K562 (cell line): ENCODE measurements around the gene AJAP1. TPM values are rescaled to one million over a fixed set of nuclear protein-coding genes. Genes with fewer than 3 reads are reported as not detected.

Source experiments
- ATAC-seq: fragments of 200-7000 bp; cut with Tn5 transposase; 3 replicates; pipeline ENCODE4 v1.9.1; 2020; ENCODE audit warnings: moderate library complexity
- BruUV-seq: library from RNA; stranded (reverse); fragments of 400-500 nt; replicated peaks from 2 replicates; lab custom pipeline; 2021; lab: Mats Ljungman, UMichigan
- CTCF ChIA-PET: fragments of 300-600 bp; formaldehyde crosslinking; extraction: SDS; loops from one replicate; lab custom pipeline; 2021; ENCODE audit warnings: low intra/inter-chr PET ratio; lab: Yijun Ruan, JAX
- POLR2A ChIA-PET: fragments of 300-600, 350-650 bp; sonication (Branson Sonifier 250); formaldehyde crosslinking; extraction: SDS; loops from one replicate; lab custom pipeline; 2021; ENCODE audit warnings: antibody characterized with exemption, inconsistent platforms; lab: Yijun Ruan, JAX
- DNase-seq, 4 experiments: peaks; one replicate each; pipeline versions ENCODE4 v3.0.0 to v3.0.0-alpha.2; 2011 to 2018; ENCODE audit warnings: low spot score in 3 of 4, mixed read lengths in 3 of 4; ENCODE audit errors: extremely low read depth in 1 of 4
- FAIRE-seq: peaks from 2 replicates; lab custom pipeline; 2011; peaks lifted over from hg19 to GRCh38; lab: Jason Lieb, UNC
- H2AFZ ChIP-seq: 2 replicates; pipeline ENCODE4 v1.6.0; 2011; ENCODE audit warnings: low read depth, low read length, control low read depth, inconsistent platforms
- H3K27ac ChIP-seq: fragments of 200-600 bp; 3 replicates; pipeline ENCODE4 v1.8.0; 2011; ENCODE audit warnings: low read depth, mild to moderate bottlenecking, control low read depth, inconsistent platforms, low read length, moderate library complexity, mixed read lengths; ENCODE audit errors: extremely low read depth
- H3K27me3 ChIP-seq, 2 experiments: fragments of 300-600 bp in 1 of 2; 2 replicates in 1 of 2; 3 replicates in 1 of 2; pipeline versions ENCODE4 v1.6.0 to v1.8.0; 2011; ENCODE audit warnings: inconsistent platforms in 2 of 2, low read length in 2 of 2, mild to moderate bottlenecking in 1 of 2, mixed read lengths in 1 of 2, moderate library complexity in 1 of 2; ENCODE audit not compliant: control insufficient read depth in 2 of 2, insufficient read depth in 2 of 2
- H3K36me3 ChIP-seq: fragments of 300-600 bp; 3 replicates; pipeline ENCODE4 v1.8.0; 2011; ENCODE audit warnings: mild to moderate bottlenecking, low read length, inconsistent platforms; ENCODE audit not compliant: control insufficient read depth, insufficient read depth
- H3K4me1 ChIP-seq, 2 experiments: fragments of 200-600 bp in 1 of 2; replicated peaks in 1 of 2; 2 replicates in 1 of 2; 3 replicates in 1 of 2; pipeline versions ENCODE4 v1.5.1 to v1.8.0; 2011; ENCODE audit warnings: inconsistent platforms in 2 of 2, low read length in 2 of 2, mild to moderate bottlenecking in 1 of 2, mixed read lengths in 1 of 2, moderate library complexity in 1 of 2; ENCODE audit not compliant: control insufficient read depth in 2 of 2, insufficient read depth in 2 of 2
- H3K4me2 ChIP-seq: 2 replicates; pipeline ENCODE4 v1.6.1; 2011; ENCODE audit warnings: low read length, control low read depth, inconsistent platforms, mixed read lengths; ENCODE audit not compliant: insufficient read depth
- H3K4me3 ChIP-seq: fragments of 200-600 bp; sonication (generic), shearing (Covaris generic); 2 replicates; pipeline ENCODE4 v1.5.1; 2016; ENCODE audit warnings: control low read depth, inconsistent platforms
- H3K79me2 ChIP-seq: fragments of 200-600 bp; 3 replicates; pipeline ENCODE4 v1.8.0; 2011; ENCODE audit warnings: low read length, inconsistent platforms; ENCODE audit not compliant: control insufficient read depth, insufficient read depth
- H3K9ac ChIP-seq, 2 experiments: 2 replicates each; pipeline versions ENCODE4 v1.6.0 to v1.6.1; 2011; ENCODE audit warnings: low read depth in 2 of 2, low read length in 2 of 2, control low read depth in 1 of 2, inconsistent platforms in 1 of 2, mild to moderate bottlenecking in 1 of 2, mixed read lengths in 1 of 2; ENCODE audit not compliant: insufficient read depth in 1 of 2
- H3K9me1 ChIP-seq: one replicate; pipeline ENCODE4 v1.6.0; 2011; ENCODE audit warnings: inconsistent platforms, mild to moderate bottlenecking, low read length, moderate library complexity; ENCODE audit not compliant: control insufficient read depth, insufficient read depth
- H3K9me3 ChIP-seq: replicated peaks from 2 replicates; pipeline ENCODE4 v1.5.1; 2011; ENCODE audit warnings: low read depth, low read length, inconsistent platforms; ENCODE audit not compliant: control insufficient read depth, insufficient read depth
- H4K20me1 ChIP-seq: replicated peaks from 2 replicates; pipeline ENCODE4 v1.6.1; 2011; ENCODE audit warnings: low read length, inconsistent platforms, mixed read lengths; ENCODE audit not compliant: control insufficient read depth, insufficient read depth
- DPF2 ChIP-seq: fragments of 450-650 bp; IDR thresholded peaks from 2 replicates; pipeline ENCODE4 v1.6.1; 2016
- E2F6 ChIP-seq, 2 experiments: IDR thresholded peaks; 2 replicates each; pipeline ENCODE4 v1.6.1; 2011; ENCODE audit warnings: borderline replicate concordance in 1 of 2, control low read depth in 1 of 2, low read depth in 1 of 2, low read length in 1 of 2, mild to moderate bottlenecking in 1 of 2, mixed read lengths in 1 of 2, moderate library complexity in 1 of 2; ENCODE audit not compliant: insufficient read depth in 1 of 2, insufficient read length in 1 of 2, poor library complexity in 1 of 2, severe bottlenecking in 1 of 2; ENCODE audit errors: extremely low read depth in 1 of 2
- FOSL1 ChIP-seq: fragments of 200-800 bp; sonication (Bioruptor generic); conservative IDR thresholded peaks from 2 replicates; pipeline ENCODE4 v1.6.1; 2016; ENCODE audit warnings: missing genetic modification characterization, missing compliant biosample characterization
- GABPB2 ChIP-seq: fragments of 250-450 bp; sonication (Bioruptor Pico); conservative IDR thresholded peaks from 2 replicates; pipeline ENCODE4 v1.5.1; 2021; ENCODE audit warnings: mild to moderate bottlenecking
- GTF2A2 ChIP-seq: IDR thresholded peaks from 2 replicates; pipeline ENCODE4 v1.6.1; 2016; ENCODE audit warnings: mild to moderate bottlenecking, missing genetic modification characterization, missing compliant biosample characterization
- ID3 ChIP-seq, 2 experiments: fragments of 250-450 bp in 1 of 2; fragments of 450-650 bp in 1 of 2; sonication (Bioruptor Pico) in 1 of 2; IDR thresholded peaks; 2 replicates each; pipeline versions ENCODE4 v1.6.1 to v1.8.0; 2016 to 2021; ENCODE audit warnings: mild to moderate bottlenecking in 2 of 2, moderate library complexity in 2 of 2, missing compliant biosample characterization in 1 of 2, missing genetic modification characterization in 1 of 2
- MAX ChIP-seq: sonication (generic); formaldehyde crosslinking; IDR thresholded peaks from 2 replicates; pipeline ENCODE4 v1.9.0; 2022; ENCODE audit warnings: mild to moderate bottlenecking, missing genetic modification reagents
- OTX1 ChIP-seq: fragments of 450-650 bp; formaldehyde crosslinking; IDR thresholded peaks from 2 replicates; pipeline ENCODE4 v1.4.0; 2022; ENCODE audit warnings: mild to moderate bottlenecking
- PRPF4 ChIP-seq: fragments of 200-400 bp; formaldehyde crosslinking; IDR thresholded peaks from one replicate; pipeline ENCODE4 v1.6.1; 2017; ENCODE audit warnings: low read length, low read depth, mild to moderate bottlenecking; ENCODE audit not compliant: insufficient read depth, poor library complexity, severe bottlenecking
- RAD51 ChIP-seq: fragments of 450-650 bp; IDR thresholded peaks from 2 replicates; pipeline ENCODE4 v1.7.1; 2016; ENCODE audit warnings: low read depth, mild to moderate bottlenecking, borderline replicate concordance
- RBM22 ChIP-seq: fragments of 200-400 bp; formaldehyde crosslinking; IDR thresholded peaks from 2 replicates; pipeline ENCODE4 v1.6.1; 2018; ENCODE audit warnings: low read length, low read depth; ENCODE audit not compliant: poor library complexity, severe bottlenecking
- RHOXF2B ChIP-seq: fragments of 250-450 bp; sonication (Bioruptor Pico); conservative IDR thresholded peaks from 2 replicates; pipeline ENCODE4 v1.5.1; 2021
- TAL1 ChIP-seq: fragments of 450-650 bp; IDR thresholded peaks from 2 replicates; pipeline ENCODE4 v1.6.1; 2016; ENCODE audit warnings: mild to moderate bottlenecking
- ZFPM2 ChIP-seq: fragments of 250-450 bp; sonication (Bioruptor Pico); IDR thresholded peaks from 2 replicates; pipeline ENCODE4 v1.5.1; 2022; ENCODE audit warnings: mild to moderate bottlenecking
- ZNF785 ChIP-seq: fragments of 250-450 bp; sonication (Bioruptor Pico); IDR thresholded peaks from 2 replicates; pipeline ENCODE4 v1.4.0; 2020; ENCODE audit warnings: mild to moderate bottlenecking
- ZSCAN29 ChIP-seq: fragments of 450-650 bp; IDR thresholded peaks from 2 replicates; pipeline ENCODE4 v1.6.1; 2017
- WGBS: fragments of 100-300 bp; shearing (Covaris generic); methylation state at CpG from one replicate; pipeline ENCODE4 v1.1.6; 2016; ENCODE audit warnings: low coverage, mixed read lengths; ENCODE audit not compliant: insufficient coverage; ENCODE audit errors: missing lambda C conversion rate; 5-methylcytosine and 5-hydroxymethylcytosine counted together
- in situ Hi-C: fragments of 300-500 bp; cut with MboI; formaldehyde crosslinking; loops from 4 replicates; pipeline ENCODE4 v1.15.0; 2018; ENCODE audit warnings: inconsistent platforms, mixed read lengths
- intact Hi-C: fragments of 100-400 bp; cut with micrococcal nuclease; formaldehyde crosslinking; loops from 2 replicates; pipeline ENCODE4 v1.14.2; 2022
- polyA plus RNA-seq, 8 experiments: library from polyadenylated mRNA; depleted of rRNA in 4 of 8; stranded (reverse) in 5 of 8; unstranded in 3 of 8; fragments of >200 nt; fragmentation: Nextera tagmentation in 2 of 8; fragmentation: Illumina TruSeq in 1 of 8; extraction: Ambion mirVana in 2 of 8; extraction: Trizol in 1 of 8; gene quantifications; 2 replicates each; pipeline versions ENCODE4 v1.2.1 to v1.2.3, GENCODE V29; 2011 to 2014; ENCODE audit warnings: inconsistent platforms in 1 of 8, missing spikeins in 1 of 8
- total RNA-seq, 7 experiments: library from RNA; depleted of rRNA in 6 of 7; stranded (reverse); fragments of >200 nt in 6 of 7; fragmentation: Illumina TruSeq in 2 of 7; extraction: Trizol in 2 of 7; gene quantifications; 2 replicates each; pipeline versions ENCODE4 v1.2.1 to v1.2.3, GENCODE V29; 2011 to 2021; ENCODE audit warnings: low replicate concordance in 1 of 7
- TF ChIP-seq, protein P1 (sequence below): fragments of 250-450 bp; sonication (Bioruptor Pico); IDR thresholded peaks from 2 replicates; pipeline ENCODE4 v1.4.0; 2020

The AJAP1 gene
- total and polyA plus RNA-seq, 9 of the 15 experiments (the other 6 are each of a cell fraction or from before 2014, with no cell fraction given): not detected

DNA sequence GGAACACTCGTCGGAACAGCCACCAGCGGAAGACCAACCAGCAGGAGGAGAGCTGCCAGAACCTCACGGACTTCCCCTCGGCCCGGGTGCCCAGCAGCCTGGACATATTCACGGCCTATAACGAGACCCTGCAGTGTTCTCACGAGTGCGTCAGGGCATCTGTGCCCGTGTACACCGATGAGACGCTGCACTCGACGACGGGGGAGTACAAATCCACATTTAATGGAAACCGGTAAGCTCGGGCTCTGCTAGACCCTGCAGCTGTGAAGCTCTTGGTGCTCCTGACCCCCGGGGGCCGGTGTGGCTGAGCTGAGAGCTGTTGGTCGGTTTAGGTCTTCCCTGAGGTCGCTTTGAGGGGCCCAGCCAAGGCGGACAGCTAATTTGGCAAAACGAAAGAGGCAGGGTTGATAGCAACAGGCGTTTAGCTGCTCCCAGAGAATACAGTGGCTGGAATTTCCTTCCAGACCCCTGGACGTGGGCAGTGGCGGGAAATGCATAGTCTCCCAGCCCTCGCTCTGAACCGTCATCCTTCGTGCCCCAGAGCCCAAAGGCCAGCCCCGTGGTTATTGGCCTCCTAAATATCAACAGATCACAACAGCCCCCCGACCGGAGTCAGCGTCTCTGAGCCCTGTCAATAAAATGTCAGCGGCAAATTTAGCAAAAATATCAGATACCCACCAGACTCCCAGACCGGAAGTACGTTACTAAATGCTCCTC lies 118.0 kb downstream of the AJAP1 start:
- no peak overlapping the region for H3K4me2 ChIP-seq
- ATAC-seq: no peak
- TF ChIP-seq, protein P1, sequence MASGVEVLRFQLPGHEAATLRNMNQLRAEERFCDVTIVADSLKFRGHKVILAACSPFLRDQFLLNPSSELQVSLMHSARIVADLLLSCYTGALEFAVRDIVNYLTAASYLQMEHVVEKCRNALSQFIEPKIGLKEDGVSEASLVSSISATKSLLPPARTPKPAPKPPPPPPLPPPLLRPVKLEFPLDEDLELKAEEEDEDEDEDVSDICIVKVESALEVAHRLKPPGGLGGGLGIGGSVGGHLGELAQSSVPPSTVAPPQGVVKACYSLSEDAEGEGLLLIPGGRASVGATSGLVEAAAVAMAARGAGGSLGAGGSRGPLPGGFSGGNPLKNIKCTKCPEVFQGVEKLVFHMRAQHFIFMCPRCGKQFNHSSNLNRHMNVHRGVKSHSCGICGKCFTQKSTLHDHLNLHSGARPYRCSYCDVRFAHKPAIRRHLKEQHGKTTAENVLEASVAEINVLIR: no peak
- no peak for TF ChIP-seq MAX (CRISPR knock-in tag)
- TF ChIP-seq RAD51: no peak
- no peak for TF ChIP-seq DPF2
- no peak for TF ChIP-seq GABPB2 (CRISPR knock-in tag)
- TF ChIP-seq ZSCAN29: no peak
- no peak for TF ChIP-seq RBM22
- TF ChIP-seq PRPF4: no peak
- TF ChIP-seq ZFPM2 (CRISPR knock-in tag): no peak
- no peak for TF ChIP-seq GTF2A2 (tag)
- TF ChIP-seq TAL1: no peak
- TF ChIP-seq RHOXF2B (CRISPR knock-in tag): no peak
- no peak for TF ChIP-seq ZNF785
- no peak for TF ChIP-seq OTX1 (CRISPR knock-in tag)
- TF ChIP-seq FOSL1: no peak
- no peak for TF ChIP-seq E2F6 (IDR thresholded peaks at IDR 0.05; ENCODE audit: borderline replicate concordance in 1 of 2, extremely low read depth in 1 of 2, insufficient read depth in 1 of 2, insufficient read length in 1 of 2, low read depth in 1 of 2, low read length in 1 of 2, poor library complexity in 1 of 2, severe bottlenecking in 1 of 2)
- no peak for TF ChIP-seq ID3 (CRISPR knock-in tag; IDR thresholded peaks at IDR 0.05)
- TF ChIP-seq ID3 (tag; IDR thresholded peaks at IDR 0.05): no peak
- no peaks in the 10 kb centered on the region for H3K9me1 ChIP-seq
- H2AFZ ChIP-seq: no peak overlapping the region
- no peaks in the 10 kb centered on the region for H3K79me2 ChIP-seq
- 0 out of 2 replicates have a peak, but pooled peaks cover 3% of the 10 kb centered on the region for H4K20me1 ChIP-seq
- WGBS: under 1% methylated on average over 37 of the region's 37 CpGs
- no peak overlapping the region for H3K9ac ChIP-seq
- no peaks in the 10 kb centered on the region for H3K36me3 ChIP-seq
- ChIA-PET CTCF (no interaction called here), POLR2A (interaction anchor here (0.9 kb wide), 1 partner anchor 18 kb away, joined by 3 read pairs; no protein-coding TSS in a partner anchor)
- intact Hi-C loops: no loop called here
- no peak for DNase-seq
- H3K9me3 ChIP-seq: no peaks in the 10 kb centered on the region
- no peak overlapping the region for H3K4me3 ChIP-seq
- H3K27me3 ChIP-seq: peaks cover 8 to 51% of the 10 kb centered on the region in 2 experiments; a peak in 3 of 5 replicates
- in situ Hi-C loops: no loop called here
- no peak for FAIRE-seq
- no peaks in the 10 kb centered on the region for H3K4me1 ChIP-seq
- no TSS peak for BruUV-seq
- no peak overlapping the region for H3K27ac ChIP-seq
